C4-2B (cell line): ENCODE data around the gene ARL15.

Experiments used
- ZFX ChIP-seq: fragments of 450-650 bp; IDR thresholded peaks from 2 replicates; pipeline ENCODE4 v1.6.1; 2017
- TF ChIP-seq, protein P1 (sequence below): fragments of 450-650 bp; conservative IDR thresholded peaks from 2 replicates; pipeline ENCODE4 v1.5.1; 2017; ENCODE audit warnings: mild to moderate bottlenecking

DNA sequence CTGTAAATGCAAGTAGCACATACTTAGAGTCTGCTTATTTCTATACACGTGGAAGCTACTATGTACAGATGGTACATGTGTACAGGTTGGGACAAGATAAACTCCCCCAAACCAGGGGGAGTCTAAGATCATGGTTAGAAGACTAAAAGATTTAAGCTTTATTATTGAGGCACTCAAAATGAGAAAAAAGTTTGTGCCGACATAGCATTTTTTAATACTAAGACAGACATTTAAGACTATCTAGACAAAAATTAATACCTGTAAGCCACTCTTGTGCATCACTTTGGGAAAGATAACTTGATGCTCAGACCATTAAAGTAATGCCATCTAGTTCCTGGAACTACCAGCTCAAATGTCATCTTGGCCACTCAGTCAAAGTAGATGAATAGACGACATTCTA, 279.4 kb downstream of the ARL15 start:
- no peak for TF ChIP-seq ZFX
- TF ChIP-seq, protein P1, sequence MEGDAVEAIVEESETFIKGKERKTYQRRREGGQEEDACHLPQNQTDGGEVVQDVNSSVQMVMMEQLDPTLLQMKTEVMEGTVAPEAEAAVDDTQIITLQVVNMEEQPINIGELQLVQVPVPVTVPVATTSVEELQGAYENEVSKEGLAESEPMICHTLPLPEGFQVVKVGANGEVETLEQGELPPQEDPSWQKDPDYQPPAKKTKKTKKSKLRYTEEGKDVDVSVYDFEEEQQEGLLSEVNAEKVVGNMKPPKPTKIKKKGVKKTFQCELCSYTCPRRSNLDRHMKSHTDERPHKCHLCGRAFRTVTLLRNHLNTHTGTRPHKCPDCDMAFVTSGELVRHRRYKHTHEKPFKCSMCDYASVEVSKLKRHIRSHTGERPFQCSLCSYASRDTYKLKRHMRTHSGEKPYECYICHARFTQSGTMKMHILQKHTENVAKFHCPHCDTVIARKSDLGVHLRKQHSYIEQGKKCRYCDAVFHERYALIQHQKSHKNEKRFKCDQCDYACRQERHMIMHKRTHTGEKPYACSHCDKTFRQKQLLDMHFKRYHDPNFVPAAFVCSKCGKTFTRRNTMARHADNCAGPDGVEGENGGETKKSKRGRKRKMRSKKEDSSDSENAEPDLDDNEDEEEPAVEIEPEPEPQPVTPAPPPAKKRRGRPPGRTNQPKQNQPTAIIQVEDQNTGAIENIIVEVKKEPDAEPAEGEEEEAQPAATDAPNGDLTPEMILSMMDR: no peak
